Thoracic aorta (tissue), 2 donors: ENCODE data around the gene COL4A6. TPM values are rescaled to one million over a fixed set of nuclear protein-coding genes. Genes with fewer than 3 reads are reported as not detected.

ENCODE experiments used
- ATAC-seq: fragments of 150-250 bp; one replicate; pipeline ENCODE4 v1.8.0; 2017; ENCODE audit warnings: low read depth; ENCODE audit not compliant: insufficient number of reproducible peaks, low FRiP score
- DNase-seq: peaks from one replicate; pipeline ENCODE4 v3.0.0-alpha.2; 2020; ENCODE audit warnings: low spot score
- H3K27ac ChIP-seq, 2 donors: fragments of 200-600 bp; sonication (generic); 1 replicate in 1 of 2; 2 replicates in 1 of 2; pipeline ENCODE4 v1.5.1; 2016; ENCODE audit warnings: mild to moderate bottlenecking in 2 of 2, moderate library complexity in 2 of 2
- H3K27me3 ChIP-seq: fragments of 200-600 bp; sonication (generic); replicated peaks from 2 replicates; pipeline ENCODE4 v1.6.0; 2016; ENCODE audit warnings: mild to moderate bottlenecking; ENCODE audit not compliant: insufficient read depth
- H3K36me3 ChIP-seq: fragments of 200-600 bp; sonication (generic); one replicate; pipeline ENCODE4 v1.5.1; 2016
- H3K4me1 ChIP-seq, 2 donors: fragments of 200-600 bp; sonication (generic); 1 replicate in 1 of 2; 2 replicates in 1 of 2; pipeline versions ENCODE4 v1.5.1 to v1.6.0; 2016; ENCODE audit warnings: low read depth in 2 of 2, mild to moderate bottlenecking in 1 of 2; ENCODE audit not compliant: control insufficient read depth in 1 of 2
- H3K4me3 ChIP-seq: fragments of 200-600 bp; sonication (generic); 2 replicates; pipeline ENCODE4 v1.5.1; 2016; ENCODE audit warnings: mild to moderate bottlenecking
- H3K9me3 ChIP-seq: fragments of 200-600 bp; sonication (generic); 2 replicates; pipeline ENCODE4 v1.5.1; 2016
- CTCF ChIP-seq: fragments of 200-600 bp; sonication (generic); IDR thresholded peaks from one replicate; pipeline ENCODE4 v1.5.1; 2019; ENCODE audit warnings: antibody characterized with exemption
- total RNA-seq, 2 donors: library from RNA; depleted of rRNA; stranded (reverse); fragments of >200 nt; gene quantifications; one replicate each; pipeline versions ENCODE4 v1.1.0 to v1.2.3, GENCODE V29; 2016

The COL4A6 gene
- total RNA-seq, 2 donors from 2014 or later, result 1.3 to 2.2 TPM

- Histone ChIP-seq H3K4me1 (no peaks in the 10 kb centered on the region), H3K36me3 (no peaks in the 10 kb centered on the region), H3K27ac (no peak overlapping the region), H3K27me3 (no peaks in the 10 kb centered on the region), H3K4me3 (no peak overlapping the region), H3K9me3 (no peaks in the 10 kb centered on the region)
- ATAC-seq, result no peak
- TF ChIP-seq CTCF, result no peak
- no peak for DNase-seq
Measured at GRCh38 chrX:108361316-108361715, 76.9 kb downstream of the COL4A6 start.

GRCh38 chrX:108359806-108360602 lies 78.2 kb downstream of the COL4A6 start:
- H3K27me3 ChIP-seq, result no peaks in the 10 kb centered on the region
- no peak for DNase-seq
- H3K27ac ChIP-seq, result no peak overlapping the region

GRCh38 chrX:108353452-108353851 lies 84.8 kb downstream of the COL4A6 start:
- no peak for ATAC-seq
- no peak for DNase-seq
- TF ChIP-seq CTCF, result no peak
- Histone ChIP-seq H3K9me3 (no peaks in the 10 kb centered on the region), H3K27ac (no peak overlapping the region), H3K4me1 (no peaks in the 10 kb centered on the region), H3K27me3 (no peaks in the 10 kb centered on the region), H3K36me3 (no peaks in the 10 kb centered on the region), H3K4me3 (no peak overlapping the region)

More at GRCh38 chrX:108359806-108360602, 78.2 kb downstream of the COL4A6 start:
- no peak for ATAC-seq
- no peak for TF ChIP-seq CTCF
- Histone ChIP-seq H3K36me3 (no peaks in the 10 kb centered on the region), H3K4me1 (no peaks in the 10 kb centered on the region), H3K4me3 (no peak overlapping the region), H3K9me3 (no peaks in the 10 kb centered on the region)

GRCh38 chrX:108349210-108349609 lies 89.0 kb downstream of the COL4A6 start:
- no peak for ATAC-seq
- no peak for TF ChIP-seq CTCF
- H3K27me3 ChIP-seq, result no peaks in the 10 kb centered on the region

GRCh38 chrX:108348525-108348924 lies 89.7 kb downstream of the COL4A6 start:
- Histone ChIP-seq H3K4me1 (peaks cover 0 to 7% of the 10 kb centered on the region in 2 donors), H3K36me3 (no peaks in the 10 kb centered on the region), H3K4me3 (no peak overlapping the region), H3K27ac (no peak overlapping the region), H3K9me3 (no peaks in the 10 kb centered on the region), H3K27me3 (no peaks in the 10 kb centered on the region)
- TF ChIP-seq CTCF, result no peak
- ATAC-seq (no peak), DNase-seq (no peak)

More at GRCh38 chrX:108349210-108349609, 89.0 kb downstream of the COL4A6 start:
- Histone ChIP-seq H3K36me3 (no peaks in the 10 kb centered on the region), H3K4me1 (no peaks in the 10 kb centered on the region), H3K27ac (no peak overlapping the region), H3K4me3 (no peak overlapping the region), H3K9me3 (no peaks in the 10 kb centered on the region)
- DNase-seq, result no peak
